ENCODE data around the gene ABHD1.

- no peak for TF ChIP-seq SP1 (IDR thresholded peaks at IDR 0.05)
- TF ChIP-seq TAF1 (conservative IDR thresholded peaks at IDR 0.05), result no peak
- no peak for TF ChIP-seq ZBTB33 (IDR thresholded peaks at IDR 0.05)
- no peak for TF ChIP-seq REST (IDR thresholded peaks at IDR 0.05)
- TF ChIP-seq CTCF (IDR thresholded peaks at IDR 0.05; ENCODE audit: low read depth, low read length, missing input control), result no peak
- no peak for TF ChIP-seq YY1 (IDR thresholded peaks at IDR 0.05)
- TF ChIP-seq EGR1 (IDR thresholded peaks at IDR 0.05; ENCODE audit: low read depth in 2 of 2), result no peak
- TF ChIP-seq JUND (IDR thresholded peaks at IDR 0.05), result no peak
- TF ChIP-seq GABPA (IDR thresholded peaks at IDR 0.05 in 1 of 2, conservative IDR thresholded peaks at IDR 0.05 in 1 of 2), result no peak
- TF ChIP-seq FOXA1 (IDR thresholded peaks at IDR 0.05), result no peak
- TF ChIP-seq ATF3 (IDR thresholded peaks at IDR 0.05), result no peak
- TF ChIP-seq MAX (IDR thresholded peaks at IDR 0.05), result no peak
- TF ChIP-seq RAD21 (IDR thresholded peaks at IDR 0.05), result no peak
- TF ChIP-seq RXRA (IDR thresholded peaks at IDR 0.05), result no peak
Observed at GRCh38 chr2:27155069-27155520, 31.5 kb downstream of the ABHD1 start.
